WTC11 (cell line): Measurements from ENCODE around the gene KCNG2.

Experiments used
- CREB1 ChIP-seq: sonication (generic); formaldehyde crosslinking; IDR thresholded peaks from 2 replicates; pipeline ENCODE4 v1.8.0; 2023; ENCODE audit warnings: mild to moderate bottlenecking, missing genetic modification reagents
- ESRRA ChIP-seq: sonication (generic); formaldehyde crosslinking; IDR thresholded peaks from 2 replicates; pipeline ENCODE4 v1.8.1; 2022; ENCODE audit warnings: mild to moderate bottlenecking, missing genetic modification reagents, borderline replicate concordance
- GABPB1 ChIP-seq: sonication (generic); formaldehyde crosslinking; IDR thresholded peaks from 2 replicates; pipeline ENCODE4 v1.8.1; 2023; ENCODE audit warnings: mild to moderate bottlenecking, missing genetic modification reagents
- KAT7 ChIP-seq: sonication (generic); formaldehyde crosslinking; IDR thresholded peaks from 2 replicates; pipeline ENCODE4 v1.8.1; 2023; ENCODE audit warnings: missing genetic modification reagents, mild to moderate bottlenecking, borderline replicate concordance
- SOX15 ChIP-seq: fragments of 250-450 bp; sonication (Bioruptor Pico); IDR thresholded peaks from 2 replicates; pipeline ENCODE4 v1.9.0; 2021; ENCODE audit warnings: mild to moderate bottlenecking
- TCF7 ChIP-seq: sonication (generic); formaldehyde crosslinking; IDR thresholded peaks from 2 replicates; pipeline ENCODE4 v1.8.0; 2022; ENCODE audit warnings: mild to moderate bottlenecking, low read depth, missing genetic modification reagents, moderate library complexity
- TF ChIP-seq, protein P1 (sequence below): sonication (generic); formaldehyde crosslinking; IDR thresholded peaks from 2 replicates; pipeline ENCODE4 v1.8.0; 2022; ENCODE audit warnings: mild to moderate bottlenecking, missing genetic modification reagents
- TF ChIP-seq, protein P2 (sequence below): fragments of 200-600 bp; IDR thresholded peaks from 2 replicates; pipeline ENCODE4 v1.8.0; 2022; ENCODE audit warnings: antibody characterized with exemption
- TF ChIP-seq, protein P3 (sequence below): fragments of 250-450 bp; sonication (Bioruptor Pico); IDR thresholded peaks from 2 replicates; pipeline ENCODE4 v1.9.0; 2021; ENCODE audit warnings: mild to moderate bottlenecking, borderline replicate concordance

DNA sequence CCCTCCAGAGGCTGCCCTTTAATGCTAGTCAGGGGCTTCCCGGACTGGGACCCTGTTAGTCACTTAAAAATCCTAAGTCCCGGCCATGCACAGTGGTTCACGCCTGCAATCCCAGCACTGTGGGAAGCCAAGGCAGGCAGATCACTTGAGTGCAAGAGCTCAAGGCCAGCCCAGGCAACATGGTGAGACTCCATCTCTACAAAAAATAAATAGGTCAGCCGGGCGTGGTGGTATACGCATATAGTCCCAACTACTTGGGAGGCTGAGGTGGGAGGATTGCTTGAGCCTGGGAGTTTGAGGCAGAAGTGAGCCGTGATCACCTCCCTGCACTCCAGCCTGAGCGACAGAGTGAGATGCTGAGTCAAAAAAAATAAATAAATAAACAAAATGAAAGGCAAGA lies 17.2 kb upstream of the KCNG2 start:
- TF ChIP-seq, protein P1, sequence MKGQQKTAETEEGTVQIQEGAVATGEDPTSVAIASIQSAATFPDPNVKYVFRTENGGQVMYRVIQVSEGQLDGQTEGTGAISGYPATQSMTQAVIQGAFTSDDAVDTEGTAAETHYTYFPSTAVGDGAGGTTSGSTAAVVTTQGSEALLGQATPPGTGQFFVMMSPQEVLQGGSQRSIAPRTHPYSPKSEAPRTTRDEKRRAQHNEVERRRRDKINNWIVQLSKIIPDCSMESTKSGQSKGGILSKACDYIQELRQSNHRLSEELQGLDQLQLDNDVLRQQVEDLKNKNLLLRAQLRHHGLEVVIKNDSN: no peak
- TF ChIP-seq, protein P2, sequence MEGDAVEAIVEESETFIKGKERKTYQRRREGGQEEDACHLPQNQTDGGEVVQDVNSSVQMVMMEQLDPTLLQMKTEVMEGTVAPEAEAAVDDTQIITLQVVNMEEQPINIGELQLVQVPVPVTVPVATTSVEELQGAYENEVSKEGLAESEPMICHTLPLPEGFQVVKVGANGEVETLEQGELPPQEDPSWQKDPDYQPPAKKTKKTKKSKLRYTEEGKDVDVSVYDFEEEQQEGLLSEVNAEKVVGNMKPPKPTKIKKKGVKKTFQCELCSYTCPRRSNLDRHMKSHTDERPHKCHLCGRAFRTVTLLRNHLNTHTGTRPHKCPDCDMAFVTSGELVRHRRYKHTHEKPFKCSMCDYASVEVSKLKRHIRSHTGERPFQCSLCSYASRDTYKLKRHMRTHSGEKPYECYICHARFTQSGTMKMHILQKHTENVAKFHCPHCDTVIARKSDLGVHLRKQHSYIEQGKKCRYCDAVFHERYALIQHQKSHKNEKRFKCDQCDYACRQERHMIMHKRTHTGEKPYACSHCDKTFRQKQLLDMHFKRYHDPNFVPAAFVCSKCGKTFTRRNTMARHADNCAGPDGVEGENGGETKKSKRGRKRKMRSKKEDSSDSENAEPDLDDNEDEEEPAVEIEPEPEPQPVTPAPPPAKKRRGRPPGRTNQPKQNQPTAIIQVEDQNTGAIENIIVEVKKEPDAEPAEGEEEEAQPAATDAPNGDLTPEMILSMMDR: no peak
- TF ChIP-seq KAT7 (CRISPR knock-in tag) (no peak), CREB1 (CRISPR knock-in tag) (no peak), ESRRA (no peak), GABPB1 (no peak), TCF7 (CRISPR knock-in tag) (no peak), SOX15 (CRISPR knock-in tag) (no peak)
- TF ChIP-seq, protein P3, sequence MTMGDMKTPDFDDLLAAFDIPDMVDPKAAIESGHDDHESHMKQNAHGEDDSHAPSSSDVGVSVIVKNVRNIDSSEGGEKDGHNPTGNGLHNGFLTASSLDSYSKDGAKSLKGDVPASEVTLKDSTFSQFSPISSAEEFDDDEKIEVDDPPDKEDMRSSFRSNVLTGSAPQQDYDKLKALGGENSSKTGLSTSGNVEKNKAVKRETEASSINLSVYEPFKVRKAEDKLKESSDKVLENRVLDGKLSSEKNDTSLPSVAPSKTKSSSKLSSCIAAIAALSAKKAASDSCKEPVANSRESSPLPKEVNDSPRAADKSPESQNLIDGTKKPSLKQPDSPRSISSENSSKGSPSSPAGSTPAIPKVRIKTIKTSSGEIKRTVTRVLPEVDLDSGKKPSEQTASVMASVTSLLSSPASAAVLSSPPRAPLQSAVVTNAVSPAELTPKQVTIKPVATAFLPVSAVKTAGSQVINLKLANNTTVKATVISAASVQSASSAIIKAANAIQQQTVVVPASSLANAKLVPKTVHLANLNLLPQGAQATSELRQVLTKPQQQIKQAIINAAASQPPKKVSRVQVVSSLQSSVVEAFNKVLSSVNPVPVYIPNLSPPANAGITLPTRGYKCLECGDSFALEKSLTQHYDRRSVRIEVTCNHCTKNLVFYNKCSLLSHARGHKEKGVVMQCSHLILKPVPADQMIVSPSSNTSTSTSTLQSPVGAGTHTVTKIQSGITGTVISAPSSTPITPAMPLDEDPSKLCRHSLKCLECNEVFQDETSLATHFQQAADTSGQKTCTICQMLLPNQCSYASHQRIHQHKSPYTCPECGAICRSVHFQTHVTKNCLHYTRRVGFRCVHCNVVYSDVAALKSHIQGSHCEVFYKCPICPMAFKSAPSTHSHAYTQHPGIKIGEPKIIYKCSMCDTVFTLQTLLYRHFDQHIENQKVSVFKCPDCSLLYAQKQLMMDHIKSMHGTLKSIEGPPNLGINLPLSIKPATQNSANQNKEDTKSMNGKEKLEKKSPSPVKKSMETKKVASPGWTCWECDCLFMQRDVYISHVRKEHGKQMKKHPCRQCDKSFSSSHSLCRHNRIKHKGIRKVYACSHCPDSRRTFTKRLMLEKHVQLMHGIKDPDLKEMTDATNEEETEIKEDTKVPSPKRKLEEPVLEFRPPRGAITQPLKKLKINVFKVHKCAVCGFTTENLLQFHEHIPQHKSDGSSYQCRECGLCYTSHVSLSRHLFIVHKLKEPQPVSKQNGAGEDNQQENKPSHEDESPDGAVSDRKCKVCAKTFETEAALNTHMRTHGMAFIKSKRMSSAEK (CRISPR knock-in tag): no peak
